ENCODE results near the gene TMPRSS13.

The TMPRSS13 gene

DNA sequence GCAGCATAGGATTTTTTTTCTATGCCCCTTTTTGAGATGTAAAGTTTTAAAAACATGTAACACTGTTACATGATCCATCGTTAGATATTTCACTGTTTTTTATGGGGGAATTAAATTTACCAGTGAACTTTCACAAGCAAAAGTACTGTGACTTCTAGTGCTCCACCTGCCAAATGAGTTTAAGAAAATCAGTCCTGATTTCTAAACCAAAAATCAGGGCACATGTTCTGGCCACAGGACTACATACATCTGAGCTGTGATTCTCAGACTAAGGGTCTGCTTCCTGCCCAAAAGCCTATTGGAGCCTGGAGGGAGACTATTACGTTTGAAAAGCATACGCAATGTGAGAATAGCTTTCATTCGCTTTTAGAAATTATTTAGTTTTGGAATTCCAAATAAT is 22.5 kb downstream of the TMPRSS13 start:
- no peaks in the 10 kb centered on the region for H3K27me3 ChIP-seq (ENCODE audit: insufficient read depth, low read length, poor library complexity)
- peak overlapping the region; percentile 25; the same call in 1 of the 2 replicates for H3K27ac ChIP-seq (ENCODE audit: low read length)
- H3K4me3 ChIP-seq (ENCODE audit: low read depth in 1 of 2, low read length in 2 of 2), result no peak overlapping the region
- peaks cover 48% of the 10 kb centered on the region for H3K4me1 ChIP-seq (ENCODE audit: insufficient read depth, low read length)
- ATAC-seq (ENCODE audit: insufficient read depth, low read depth) (no peak), DNase-seq (no peak)
- no peak overlapping the region for H3K4me2 ChIP-seq (ENCODE audit: insufficient read depth, low read length)
- H4K20me1 ChIP-seq (ENCODE audit: insufficient read depth, low read length), result no peaks in the 10 kb centered on the region
- TF ChIP-seq EZH2 (IDR thresholded peaks at IDR 0.05; ENCODE audit: borderline replicate concordance, low read depth, low read length, severe bottlenecking) (no peak), CTCF (IDR thresholded peaks at IDR 0.05; ENCODE audit: borderline replicate concordance, extremely low read depth, low read length, poor library complexity, severe bottlenecking) (no peak)
- no peaks in the 10 kb centered on the region; the same call in 1 of the 2 replicates for H3K79me2 ChIP-seq (ENCODE audit: insufficient read depth, low read length)
- H2AFZ ChIP-seq (ENCODE audit: low read depth, low read length), result no peak overlapping the region
- no peak overlapping the region for H3K9ac ChIP-seq (ENCODE audit: low read depth, low read length)
- no peaks in the 10 kb centered on the region for H3K36me3 ChIP-seq (ENCODE audit: insufficient read depth, low read length)
- H3K9me3 ChIP-seq (ENCODE audit: insufficient read depth, low read length, severe bottlenecking), result no peaks in the 10 kb centered on the region

GRCh38 chr11:117906126-117906525 is 23.1 kb downstream of the TMPRSS13 start:
- no peaks in the 10 kb centered on the region; the same call in 1 of the 2 replicates for H3K79me2 ChIP-seq (ENCODE audit: insufficient read depth, low read length)
- no peaks in the 10 kb centered on the region for H3K36me3 ChIP-seq (ENCODE audit: insufficient read depth, low read length)
- no peaks in the 10 kb centered on the region for H4K20me1 ChIP-seq (ENCODE audit: insufficient read depth, low read length)
- no peaks in the 10 kb centered on the region for H3K9me3 ChIP-seq (ENCODE audit: insufficient read depth, low read length, severe bottlenecking)
- no peak overlapping the region for H3K4me2 ChIP-seq (ENCODE audit: insufficient read depth, low read length)
- peaks cover 42% of the 10 kb centered on the region for H3K4me1 ChIP-seq (ENCODE audit: insufficient read depth, low read length)
- H2AFZ ChIP-seq (ENCODE audit: low read depth, low read length), result no peak overlapping the region
- TF ChIP-seq EZH2 (IDR thresholded peaks at IDR 0.05; ENCODE audit: borderline replicate concordance, low read depth, low read length, severe bottlenecking) (no peak), CTCF (IDR thresholded peaks at IDR 0.05; ENCODE audit: borderline replicate concordance, extremely low read depth, low read length, poor library complexity, severe bottlenecking) (no peak)
- no peak overlapping the region for H3K27ac ChIP-seq (ENCODE audit: low read length)
- ATAC-seq (ENCODE audit: insufficient read depth, low read depth) (no peak), DNase-seq (no peak)
- no peak overlapping the region for H3K9ac ChIP-seq (ENCODE audit: low read depth, low read length)
- no peaks in the 10 kb centered on the region for H3K27me3 ChIP-seq (ENCODE audit: insufficient read depth, low read length, poor library complexity)
- H3K4me3 ChIP-seq (ENCODE audit: low read depth in 1 of 2, low read length in 2 of 2), result no peak overlapping the region

- Histone ChIP-seq H3K9me3 (ENCODE audit: insufficient read depth, low read length, severe bottlenecking) (no peaks in the 10 kb centered on the region), H4K20me1 (ENCODE audit: insufficient read depth, low read length) (no peaks in the 10 kb centered on the region), H3K79me2 (ENCODE audit: insufficient read depth, low read length) (no peaks in the 10 kb centered on the region; the same call in 1 of the 2 replicates), H3K9ac (ENCODE audit: low read depth, low read length) (no peak overlapping the region), H3K4me2 (ENCODE audit: insufficient read depth, low read length) (no peak overlapping the region), H3K4me1 (ENCODE audit: insufficient read depth, low read length) (peaks cover 36% of the 10 kb centered on the region), H3K27ac (ENCODE audit: low read length) (no peak overlapping the region; the same call in 1 of the 2 replicates), H2AFZ (ENCODE audit: low read depth, low read length) (no peak overlapping the region), H3K36me3 (ENCODE audit: insufficient read depth, low read length) (no peaks in the 10 kb centered on the region), H3K4me3 (ENCODE audit: low read depth in 1 of 2, low read length in 2 of 2) (no peak overlapping the region), H3K27me3 (ENCODE audit: insufficient read depth, low read length, poor library complexity) (no peaks in the 10 kb centered on the region)
- no peak for ATAC-seq (ENCODE audit: insufficient read depth, low read depth)
- TF ChIP-seq EZH2 (IDR thresholded peaks at IDR 0.05; ENCODE audit: borderline replicate concordance, low read depth, low read length, severe bottlenecking) (no peak), CTCF (IDR thresholded peaks at IDR 0.05; ENCODE audit: borderline replicate concordance, extremely low read depth, low read length, poor library complexity, severe bottlenecking) (no peak)
- DNase-seq, result peak; percentile 3
Observed at GRCh38 chr11:117905524-117905923, 23.7 kb downstream of the TMPRSS13 start.
